HUES48 (cell line): ENCODE data around the gene CXorf66.
"Not testable (repeated sequence)": the region's sequence is repeated elsewhere in the genome, so short reads cannot be mapped to it uniquely, and the experiment has no call there.

ENCODE experiments used
- H3K27ac ChIP-seq: one replicate; pipeline ENCODE4 v1.7.0; 2013; ENCODE audit warnings: low read depth, low read length, inconsistent platforms
- H3K27me3 ChIP-seq: 2 replicates; pipeline ENCODE4 v1.6.1; 2013; ENCODE audit warnings: mild to moderate bottlenecking, low read length; ENCODE audit not compliant: control insufficient read depth, insufficient read depth
- H3K36me3 ChIP-seq: 2 replicates; pipeline ENCODE4 v1.6.1; 2013; ENCODE audit warnings: low read length; ENCODE audit not compliant: control insufficient read depth, insufficient read depth
- H3K4me1 ChIP-seq: 2 replicates; pipeline ENCODE4 v1.6.1; 2013; ENCODE audit warnings: mild to moderate bottlenecking, low read length; ENCODE audit not compliant: control insufficient read depth, insufficient read depth
- H3K4me3 ChIP-seq: 2 replicates; pipeline ENCODE4 v1.5.1; 2013; ENCODE audit warnings: mild to moderate bottlenecking, low read depth, low read length
- H3K9ac ChIP-seq: 2 replicates; pipeline ENCODE4 v1.6.1; 2013; ENCODE audit warnings: mild to moderate bottlenecking, low read depth, low read length, moderate library complexity
- H3K9me3 ChIP-seq: 2 replicates; pipeline ENCODE4 v1.6.1; 2013; ENCODE audit warnings: low read length; ENCODE audit not compliant: control insufficient read depth, insufficient read depth

Gene CXorf66, protein sequence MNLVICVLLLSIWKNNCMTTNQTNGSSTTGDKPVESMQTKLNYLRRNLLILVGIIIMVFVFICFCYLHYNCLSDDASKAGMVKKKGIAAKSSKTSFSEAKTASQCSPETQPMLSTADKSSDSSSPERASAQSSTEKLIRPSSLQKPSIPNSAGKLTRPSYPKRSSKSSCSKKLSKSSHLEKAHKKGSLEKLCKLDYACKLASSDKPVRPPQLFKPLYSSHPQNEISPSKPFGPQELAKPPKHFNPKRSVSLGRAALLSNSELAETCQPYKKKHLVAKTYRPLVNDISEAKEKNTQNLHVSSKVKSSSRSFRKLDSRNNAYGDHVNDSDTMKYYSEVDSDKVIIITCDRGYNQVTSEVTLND

DNA sequence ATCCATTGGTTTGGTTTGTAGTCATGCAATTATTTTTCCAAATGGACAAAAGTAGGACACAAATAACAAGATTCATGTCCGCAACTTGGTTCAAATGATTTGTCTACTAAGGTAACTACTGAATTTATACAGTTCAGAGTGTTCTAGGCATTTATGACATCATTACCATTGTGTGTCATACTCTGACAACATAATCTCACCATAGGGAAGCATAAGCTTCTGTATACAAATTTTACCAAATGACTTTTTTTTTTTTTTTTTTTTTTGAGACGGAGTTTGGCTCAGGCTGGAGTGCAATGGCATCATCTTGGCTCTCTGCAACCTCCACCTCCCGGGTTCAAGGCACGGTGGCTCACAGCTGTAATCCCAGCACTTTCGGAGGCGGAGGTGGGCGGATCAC, at the start of gene CXorf66:
CXorf66 (minus strand) TSS at position 101 of the 400 bp plus-strand sequence; CDS start at position 76, 25 bp downstream.
- no peaks in the 10 kb centered on the region for H3K9me3 ChIP-seq

DNA sequence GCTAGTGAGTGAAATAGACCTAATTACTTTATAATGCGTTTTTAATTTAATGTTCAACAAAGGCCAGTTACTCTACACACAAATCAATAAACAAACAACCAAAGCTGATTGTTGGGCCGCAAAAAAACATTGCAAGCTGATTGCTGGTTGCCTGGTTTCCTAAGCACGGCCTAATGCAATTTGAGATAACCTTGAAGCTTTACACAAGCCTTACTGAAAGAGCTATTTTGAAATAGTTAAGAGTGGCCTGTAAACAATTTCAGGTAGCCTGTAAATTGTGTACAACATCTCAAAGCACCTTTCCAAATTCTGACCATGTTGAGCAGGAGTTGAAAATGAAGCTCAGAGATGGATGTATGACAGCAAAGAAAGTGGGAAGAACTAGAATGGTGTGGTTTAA, 17.5 kb upstream of the CXorf66 start:
- Histone ChIP-seq H3K27ac (no peak overlapping the region), H3K36me3 (no peaks in the 10 kb centered on the region), H3K9me3 (no peaks in the 10 kb centered on the region), H3K27me3 (no peaks in the 10 kb centered on the region), H3K4me1 (no peaks in the 10 kb centered on the region), H3K4me3 (no peak overlapping the region), H3K9ac (no peak overlapping the region)

More for the DNA sequence above, at the start of gene CXorf66:
- Histone ChIP-seq H3K9ac (no peak within 1 kb of the TSS), H3K36me3 (no peaks in the 10 kb centered on the region), H3K4me3 (no peak within 1 kb of the TSS), H3K4me1 (peaks cover 2% of the 10 kb centered on the region; the same call in 1 of the 2 replicates), H3K27me3 (no peaks in the 10 kb centered on the region), H3K27ac (no peak within 1 kb of the TSS)

DNA sequence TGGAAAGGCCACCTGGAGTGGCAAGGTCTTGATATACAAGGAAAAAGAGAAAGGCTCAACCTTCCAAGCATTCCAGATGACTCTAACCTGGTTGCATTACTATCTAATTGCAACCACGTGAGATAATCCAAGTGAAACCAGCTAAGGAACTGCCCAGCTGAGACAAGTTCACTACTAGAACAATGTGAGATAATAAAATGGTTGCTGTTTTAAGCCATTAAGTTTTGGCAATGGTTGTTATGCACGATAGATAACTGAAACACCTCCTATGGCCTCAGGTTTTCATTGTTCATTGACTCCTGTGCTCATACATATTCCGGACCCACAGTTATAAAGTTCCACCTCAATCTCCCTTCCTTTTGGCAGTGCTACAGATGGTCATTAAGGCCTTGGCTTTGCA, 9.2 kb upstream of the CXorf66 start:
- H3K27ac ChIP-seq = no peak overlapping the region
- no peak overlapping the region for H3K4me3 ChIP-seq
- H3K4me1 ChIP-seq = peaks cover 10% of the 10 kb centered on the region; the same call in 1 of the 2 replicates
- no peaks in the 10 kb centered on the region for H3K9me3 ChIP-seq
- no peaks in the 10 kb centered on the region for H3K36me3 ChIP-seq
- peaks cover 11% of the 10 kb centered on the region for H3K27me3 ChIP-seq
- H3K9ac ChIP-seq = no peak overlapping the region

DNA sequence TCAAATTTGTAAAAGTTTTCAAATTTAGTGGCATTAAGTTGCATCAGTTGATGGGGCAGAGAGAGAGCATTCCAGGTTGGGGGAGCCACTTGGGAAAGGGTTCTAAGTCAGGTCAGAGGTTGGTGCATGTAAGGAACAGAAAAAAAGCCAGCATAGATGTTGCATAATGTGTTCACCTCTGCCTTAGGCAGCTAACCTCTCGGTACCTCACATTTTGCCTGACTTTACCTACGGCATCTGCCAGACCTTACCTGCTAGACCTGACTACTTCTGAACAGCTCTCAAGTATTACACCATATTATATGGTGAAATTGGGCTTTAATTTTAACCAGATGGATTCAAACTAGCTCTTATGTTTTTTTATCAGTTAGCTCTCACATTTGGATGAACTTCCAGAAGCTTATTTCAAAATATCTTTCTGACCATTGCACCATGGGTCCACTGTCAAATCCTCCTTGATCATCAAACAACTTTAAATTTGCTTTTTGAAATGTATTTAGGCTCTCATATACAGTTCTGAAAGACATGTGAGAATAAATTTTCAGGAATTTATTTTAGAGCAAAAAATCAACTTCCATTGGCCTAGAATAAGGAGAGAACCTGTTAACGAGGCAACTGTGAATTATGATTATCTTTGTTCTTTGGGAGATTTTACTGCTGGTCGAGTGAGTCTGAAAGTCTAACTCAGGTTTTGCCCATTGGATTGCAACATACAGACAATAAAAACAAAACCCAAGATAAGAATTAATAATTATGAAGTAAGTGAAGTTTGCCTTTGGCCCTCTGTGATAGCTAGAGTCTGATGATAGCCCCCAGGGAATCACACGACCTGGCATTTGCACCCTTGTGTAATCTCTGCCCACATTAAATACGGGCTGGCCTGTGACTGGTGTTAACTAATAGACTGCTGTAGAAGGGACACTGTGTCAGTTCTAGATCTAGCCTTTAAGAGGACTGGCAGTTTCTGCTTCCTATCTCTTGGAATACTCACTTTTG, 7.6 kb upstream of the CXorf66 start:
- peaks cover 11% of the 10 kb centered on the region for H3K27me3 ChIP-seq
- H3K9ac ChIP-seq = no peak overlapping the region
- H3K9me3 ChIP-seq = no peaks in the 10 kb centered on the region
- H3K4me3 ChIP-seq = no peak overlapping the region
- H3K36me3 ChIP-seq = no peaks in the 10 kb centered on the region
- H3K4me1 ChIP-seq = peaks cover 10% of the 10 kb centered on the region; the same call in 1 of the 2 replicates
- H3K27ac ChIP-seq = no peak overlapping the region

DNA sequence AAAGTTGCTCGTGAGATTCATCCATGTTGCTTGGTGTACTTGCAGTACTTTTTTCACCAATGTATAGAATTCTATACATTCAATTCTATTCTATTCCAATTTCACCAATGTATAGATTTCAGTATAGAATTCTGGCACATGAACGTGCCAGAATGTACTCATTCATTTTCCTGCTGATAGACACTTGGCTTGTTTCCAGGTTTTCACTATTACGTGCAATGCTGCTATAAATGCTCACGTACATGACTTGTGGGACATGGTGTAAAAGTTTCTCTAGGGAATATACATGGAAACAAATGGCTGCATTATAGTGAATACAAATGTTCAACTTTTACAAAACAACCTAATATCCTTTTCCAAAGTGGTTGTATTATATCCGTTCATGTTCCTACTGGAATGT, 6.8 kb upstream of the CXorf66 start:
- H3K9me3 ChIP-seq = no peaks in the 10 kb centered on the region
- peaks cover 11% of the 10 kb centered on the region for H3K27me3 ChIP-seq
- no peak overlapping the region for H3K4me3 ChIP-seq
- H3K36me3 ChIP-seq = no peaks in the 10 kb centered on the region
- H3K27ac ChIP-seq = no peak overlapping the region
- peaks cover 10% of the 10 kb centered on the region; the same call in 1 of the 2 replicates for H3K4me1 ChIP-seq
- H3K9ac ChIP-seq = no peak overlapping the region

DNA sequence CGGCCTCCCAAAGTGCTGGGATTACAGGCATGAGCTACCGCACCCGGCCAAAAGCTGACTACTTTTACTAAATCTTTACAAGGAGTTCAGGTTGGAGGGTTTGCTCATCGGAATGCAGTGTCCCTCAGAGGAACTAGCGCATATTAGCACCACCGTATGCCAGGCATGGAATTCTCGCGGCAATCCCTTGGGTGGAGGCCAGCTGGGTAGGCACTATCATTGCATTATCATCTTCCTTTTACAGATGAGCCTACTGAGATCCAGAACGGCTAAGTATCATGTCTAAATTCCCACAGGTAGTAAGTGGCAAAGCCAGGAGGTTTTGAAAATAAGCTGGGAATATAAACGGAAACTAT, 6.1 kb upstream of the CXorf66 start:
- peaks cover 11% of the 10 kb centered on the region for H3K27me3 ChIP-seq
- no peaks in the 10 kb centered on the region for H3K9me3 ChIP-seq
- H3K9ac ChIP-seq = peak overlapping the region; percentile 37; the same call in 1 of the 2 replicates
- H3K36me3 ChIP-seq = no peaks in the 10 kb centered on the region
- H3K27ac ChIP-seq = no peak overlapping the region
- H3K4me1 ChIP-seq = peaks cover 10% of the 10 kb centered on the region; the same call in 1 of the 2 replicates
- peak overlapping the region; percentile 50 for H3K4me3 ChIP-seq

DNA sequence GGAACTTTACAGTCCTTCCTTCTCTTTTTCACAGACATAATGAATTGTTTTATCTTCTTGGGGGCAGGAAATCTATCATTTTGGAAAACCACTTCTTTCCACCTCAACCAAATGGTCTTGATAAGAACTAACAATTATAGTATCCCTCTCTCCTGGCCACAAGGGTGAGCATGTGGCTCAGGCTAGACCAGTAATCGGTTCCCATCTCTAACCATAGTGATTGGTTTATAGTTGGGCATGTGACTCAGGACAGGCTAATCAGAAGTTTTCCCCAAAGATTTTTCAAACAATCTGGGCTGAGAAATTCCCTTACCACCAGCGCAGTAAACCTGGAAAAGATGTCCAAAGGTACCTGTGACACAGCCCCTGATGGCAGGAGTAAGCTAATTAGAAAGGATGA, 4.0 kb upstream of the CXorf66 start:
- Histone ChIP-seq H3K4me3 (no peak overlapping the region), H3K9me3 (no peaks in the 10 kb centered on the region), H3K27ac (no peak overlapping the region), H3K36me3 (no peaks in the 10 kb centered on the region), H3K27me3 (peaks cover 11% of the 10 kb centered on the region), H3K9ac (no peak overlapping the region), H3K4me1 (peaks cover 10% of the 10 kb centered on the region; the same call in 1 of the 2 replicates)

DNA sequence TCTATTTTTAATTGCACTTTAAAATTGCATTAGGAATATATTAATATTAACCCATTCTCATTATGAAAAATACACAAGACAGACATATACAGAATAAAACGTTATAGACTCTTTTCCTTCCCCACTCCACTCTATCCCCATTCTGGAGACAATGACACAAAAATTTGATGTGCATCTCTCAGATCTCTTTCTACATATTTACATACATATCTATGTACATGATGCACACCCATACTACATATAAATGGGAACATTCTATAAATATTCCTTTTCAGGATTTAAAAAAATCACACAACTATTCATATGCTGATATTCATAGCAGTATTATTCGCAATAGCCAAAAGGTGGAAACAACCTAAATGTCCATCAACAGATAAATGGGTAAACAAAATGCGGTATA, 2.4 kb upstream of the CXorf66 start:
- Histone ChIP-seq H3K36me3 (no peaks in the 10 kb centered on the region), H3K27me3 (peaks cover 11% of the 10 kb centered on the region), H3K9ac (no peak overlapping the region), H3K27ac (no peak overlapping the region), H3K9me3 (no peaks in the 10 kb centered on the region), H3K4me3 (no peak overlapping the region), H3K4me1 (peaks cover 10% of the 10 kb centered on the region; the same call in 1 of the 2 replicates)

DNA sequence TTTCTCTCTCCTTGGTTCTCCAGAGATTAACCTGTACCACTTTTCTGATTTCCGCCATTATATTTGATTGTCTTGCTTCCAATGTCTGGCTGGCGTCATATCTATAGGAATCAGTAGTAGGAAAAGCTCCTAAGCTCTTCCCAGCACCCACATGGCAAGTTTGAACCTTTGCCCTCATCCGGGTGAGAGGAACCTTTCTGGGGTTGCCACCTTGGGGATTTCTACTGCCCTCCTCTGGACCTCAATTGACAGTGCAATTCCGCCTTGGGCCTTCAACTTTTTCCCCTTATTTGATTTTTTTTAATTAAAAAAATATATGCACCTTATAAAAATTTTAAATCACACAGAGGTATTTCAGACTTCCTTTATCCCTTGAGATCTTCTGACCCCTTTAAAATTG, 2.0 kb upstream of the CXorf66 start:
- peaks cover 7% of the 10 kb centered on the region for H3K27me3 ChIP-seq
- no peak overlapping the region for H3K27ac ChIP-seq
- no peak overlapping the region for H3K9ac ChIP-seq
- no peaks in the 10 kb centered on the region for H3K9me3 ChIP-seq
- H3K4me3 ChIP-seq = no peak overlapping the region
- peaks cover 10% of the 10 kb centered on the region; the same call in 1 of the 2 replicates for H3K4me1 ChIP-seq
- H3K36me3 ChIP-seq = no peaks in the 10 kb centered on the region

DNA sequence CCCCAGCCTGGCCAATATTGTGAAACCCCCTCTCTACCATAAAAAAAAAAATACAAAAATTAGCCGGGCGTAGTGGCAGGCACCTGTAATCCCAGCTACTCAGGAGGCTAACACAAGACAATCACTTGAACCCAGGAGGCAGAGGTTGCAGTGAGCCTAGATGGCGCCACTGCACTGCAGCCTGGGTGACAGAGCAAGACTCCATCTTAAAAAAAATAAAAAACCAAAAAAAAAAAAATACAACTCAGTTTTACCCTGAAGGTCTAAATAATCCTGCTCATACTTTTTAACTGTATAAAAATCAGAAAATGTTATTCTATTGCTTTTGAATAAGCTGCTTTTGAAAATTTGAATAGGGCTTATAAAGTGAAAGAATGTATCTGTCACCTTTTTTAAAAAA, 838 bp upstream of the CXorf66 start:
- not testable (repeated sequence) for H3K9me3 ChIP-seq, H3K27me3 ChIP-seq, H3K9ac ChIP-seq, H3K4me1 ChIP-seq, H3K36me3 ChIP-seq, H3K4me3 ChIP-seq, H3K27ac ChIP-seq

DNA sequence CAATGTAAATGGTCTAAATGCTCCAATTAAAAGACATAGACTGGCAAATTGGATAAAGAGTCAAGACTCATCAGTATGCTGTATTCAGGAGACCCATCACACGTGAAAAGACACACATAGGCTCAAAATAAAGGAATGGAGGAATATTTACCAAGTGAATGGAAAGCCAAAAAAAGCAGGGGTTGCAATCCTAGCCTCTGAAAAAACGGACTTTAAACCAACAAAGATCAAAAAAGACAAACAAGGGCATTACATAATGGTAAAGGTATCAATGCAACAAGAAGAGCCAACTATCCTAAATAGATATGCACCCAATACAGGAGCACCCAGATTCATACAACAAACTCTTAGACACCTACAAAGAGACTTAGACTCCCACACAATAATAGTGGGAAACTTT, 4.2 kb downstream of the CXorf66 start:
- H3K36me3 ChIP-seq, H3K27me3 ChIP-seq, H3K27ac ChIP-seq, H3K9me3 ChIP-seq, H3K9ac ChIP-seq, H3K4me3 ChIP-seq, H3K4me1 ChIP-seq: not testable (repeated sequence)
